ENCODE data around the gene TMBIM6.
"Not testable (repeated sequence)": the region's sequence is repeated elsewhere in the genome, so short reads cannot be mapped to it uniquely, and the experiment has no call there.

The TMBIM6 gene

DNA sequence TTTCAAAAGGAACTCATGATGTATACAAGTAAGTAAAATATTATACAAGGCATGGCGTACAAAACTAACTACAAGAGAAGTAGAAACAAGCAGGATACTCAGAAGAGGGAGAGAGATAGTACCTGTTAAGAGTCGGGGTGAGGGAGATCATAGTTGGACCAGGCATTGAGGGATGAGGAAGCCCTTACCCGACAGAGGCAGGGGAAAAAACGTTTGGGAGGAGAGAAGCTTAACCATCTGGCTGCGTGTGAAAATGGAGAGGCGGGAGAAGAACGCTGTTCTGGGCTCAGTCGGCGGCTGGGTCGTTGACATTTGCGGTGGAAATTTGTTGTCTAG is 33.6 kb upstream of the TMBIM6 start:
- Mint-ChIP-seq H3K4me3 (peak overlapping the region; percentile 72), H3K27ac (peak overlapping the region; percentile 69), H3K4me1 (ENCODE audit: low read depth) (peaks cover 35% of the 10 kb centered on the region), H3K9me3 (no peaks in the 10 kb centered on the region), H3K36me3 (ENCODE audit: low read depth) (peaks cover 2% of the 10 kb centered on the region), H3K27me3 (ENCODE audit: low read depth) (peaks cover 30% of the 10 kb centered on the region)
- no peak for DNase-seq (ENCODE audit: low spot score)

DNA sequence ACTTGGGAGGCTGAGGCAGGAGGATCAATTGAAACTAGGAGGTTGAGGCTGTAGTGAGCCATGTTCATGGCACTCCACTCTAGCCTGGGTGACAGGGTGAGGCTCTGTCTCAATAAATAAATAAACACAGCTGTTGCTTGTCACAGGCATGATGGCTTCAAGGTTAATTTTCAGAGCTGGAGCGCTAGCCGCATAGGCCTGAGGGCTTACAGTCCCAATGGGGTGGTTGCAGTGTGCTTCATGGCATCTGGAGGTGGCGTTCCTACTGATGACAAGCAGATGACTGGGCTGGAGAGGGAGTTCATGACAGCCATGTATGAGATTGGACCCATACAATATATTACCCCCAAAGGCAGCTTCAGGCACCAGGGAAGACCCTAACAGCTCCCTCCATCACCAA is 32.5 kb upstream of the TMBIM6 start:
- Mint-ChIP-seq H3K9me3 (no peaks in the 10 kb centered on the region), H3K27ac (no peak overlapping the region), H3K4me1 (ENCODE audit: low read depth) (peaks cover 25% of the 10 kb centered on the region), H3K36me3 (ENCODE audit: low read depth) (peaks cover 2% of the 10 kb centered on the region), H3K4me3 (no peak overlapping the region), H3K27me3 (ENCODE audit: low read depth) (peaks cover 31% of the 10 kb centered on the region)
- DNase-seq (ENCODE audit: low spot score), result no peak

DNA sequence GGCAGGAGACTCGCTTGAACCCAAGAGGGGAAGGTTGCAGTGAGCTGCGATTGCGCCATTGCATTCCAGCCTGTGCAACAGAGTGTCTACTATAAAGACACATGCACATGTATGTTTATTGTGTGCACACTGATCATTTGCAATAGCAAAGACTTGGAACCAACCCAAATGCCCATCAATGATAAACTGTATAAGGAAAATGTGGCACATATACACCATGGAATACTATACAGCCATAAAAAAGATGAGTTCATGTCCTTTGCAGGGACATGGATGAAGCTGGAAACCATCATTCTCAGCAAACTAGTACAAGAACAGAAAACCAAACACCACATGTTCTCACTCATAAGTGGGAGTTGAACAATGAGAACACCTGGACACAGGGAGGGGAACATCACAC is 27.4 kb upstream of the TMBIM6 start:
- DNase-seq (ENCODE audit: low spot score); H3K36me3 Mint-ChIP-seq (ENCODE audit: low read depth); H3K9me3 Mint-ChIP-seq; H3K27ac Mint-ChIP-seq; H3K4me3 Mint-ChIP-seq; H3K4me1 Mint-ChIP-seq (ENCODE audit: low read depth): not testable (repeated sequence)
- H3K27me3 Mint-ChIP-seq (ENCODE audit: low read depth), result peaks cover 34% of the 10 kb centered on the region

DNA sequence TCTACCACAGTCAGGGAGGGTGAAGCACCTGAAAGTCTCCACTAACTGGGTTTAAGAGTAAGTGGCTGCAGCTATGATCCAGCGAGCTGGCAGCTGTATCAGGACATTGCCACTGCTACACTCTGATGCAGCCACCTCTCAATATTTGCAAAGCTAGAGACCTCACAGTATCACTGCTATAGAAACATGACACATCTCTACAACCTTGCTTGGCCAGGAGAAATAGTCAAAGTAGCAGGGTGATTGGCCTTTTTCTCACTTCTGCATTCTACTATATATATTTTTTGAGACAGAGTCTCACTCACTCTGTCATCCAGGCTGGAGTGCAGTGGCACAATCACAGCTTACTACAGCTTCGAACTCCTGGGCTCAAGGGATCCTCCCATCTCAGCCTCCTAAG is 24.8 kb upstream of the TMBIM6 start:
- Mint-ChIP-seq H3K4me1 (ENCODE audit: low read depth) (no peaks in the 10 kb centered on the region), H3K27me3 (ENCODE audit: low read depth) (peaks cover 27% of the 10 kb centered on the region), H3K9me3 (no peaks in the 10 kb centered on the region), H3K4me3 (no peak overlapping the region), H3K27ac (no peak overlapping the region), H3K36me3 (ENCODE audit: low read depth) (no peaks in the 10 kb centered on the region)
- DNase-seq (ENCODE audit: low spot score), result no peak

DNA sequence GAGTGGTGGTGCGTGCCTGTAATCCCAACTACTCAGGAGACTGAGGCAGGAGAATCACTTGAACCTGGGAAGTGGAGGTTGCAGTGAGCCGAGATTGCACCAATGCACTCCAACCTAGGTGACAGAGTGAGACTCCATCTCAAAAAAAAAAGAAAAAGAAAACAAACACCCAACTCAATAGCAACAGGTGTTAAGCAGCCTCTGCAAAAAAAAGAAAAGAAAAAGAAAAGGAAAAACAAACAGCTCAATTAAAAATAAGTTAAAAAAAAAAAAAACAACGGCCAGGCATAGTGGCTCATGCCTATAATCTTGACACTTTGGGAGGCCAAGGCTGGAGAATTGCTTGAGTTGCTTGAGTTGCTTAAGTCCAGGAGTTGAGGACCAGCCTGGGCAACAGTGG is 23.6 kb upstream of the TMBIM6 start:
- not testable (repeated sequence) for H3K36me3 Mint-ChIP-seq (ENCODE audit: low read depth); H3K27ac Mint-ChIP-seq; H3K4me3 Mint-ChIP-seq; H3K4me1 Mint-ChIP-seq (ENCODE audit: low read depth); DNase-seq (ENCODE audit: low spot score); H3K9me3 Mint-ChIP-seq
- H3K27me3 Mint-ChIP-seq (ENCODE audit: low read depth), result peaks cover 22% of the 10 kb centered on the region

DNA sequence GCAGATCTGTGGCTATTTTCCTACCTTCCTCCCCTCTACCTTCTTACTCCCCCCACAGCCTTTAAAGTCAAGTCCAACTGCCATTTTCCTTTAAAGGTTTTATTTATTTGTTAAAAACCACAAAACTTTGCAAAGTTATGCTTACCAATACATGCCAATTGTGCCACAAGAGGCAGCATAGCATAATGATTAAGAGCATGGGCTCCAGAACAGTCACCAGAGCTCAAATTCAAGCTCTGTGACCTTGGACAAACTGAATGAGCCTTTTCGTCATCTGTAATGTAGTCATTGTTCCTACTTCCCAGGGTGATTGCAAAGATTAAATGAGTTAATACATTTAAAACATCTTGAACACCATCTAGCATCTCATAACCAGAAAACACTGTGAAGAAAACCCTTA is 21.1 kb upstream of the TMBIM6 start:
- Mint-ChIP-seq H3K36me3 (ENCODE audit: low read depth) (no peaks in the 10 kb centered on the region), H3K27ac (no peak overlapping the region), H3K4me3 (no peak overlapping the region), H3K9me3 (no peaks in the 10 kb centered on the region), H3K4me1 (ENCODE audit: low read depth) (no peaks in the 10 kb centered on the region), H3K27me3 (ENCODE audit: low read depth) (peaks cover 27% of the 10 kb centered on the region)
- no peak for DNase-seq (ENCODE audit: low spot score)

DNA sequence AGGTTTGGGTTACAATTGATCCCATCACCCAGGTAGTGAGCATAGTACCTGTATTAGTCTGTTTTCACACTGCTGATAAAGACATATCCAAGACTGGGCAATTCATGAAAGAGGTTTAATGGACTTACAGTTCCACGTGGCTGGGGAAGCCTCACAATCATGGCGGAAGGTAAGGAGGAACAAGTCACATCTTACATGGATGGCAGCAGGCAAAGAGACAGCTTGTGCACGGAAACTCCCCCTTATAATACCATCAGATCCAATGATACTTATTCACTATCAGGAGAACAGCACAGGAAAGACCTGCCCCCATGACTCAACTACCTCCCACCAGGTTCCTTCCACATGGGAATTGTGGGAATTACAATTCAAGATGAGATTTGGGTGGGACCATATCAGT is 20.0 kb upstream of the TMBIM6 start:
- H3K4me3 Mint-ChIP-seq, H3K9me3 Mint-ChIP-seq: not testable (repeated sequence)

DNA sequence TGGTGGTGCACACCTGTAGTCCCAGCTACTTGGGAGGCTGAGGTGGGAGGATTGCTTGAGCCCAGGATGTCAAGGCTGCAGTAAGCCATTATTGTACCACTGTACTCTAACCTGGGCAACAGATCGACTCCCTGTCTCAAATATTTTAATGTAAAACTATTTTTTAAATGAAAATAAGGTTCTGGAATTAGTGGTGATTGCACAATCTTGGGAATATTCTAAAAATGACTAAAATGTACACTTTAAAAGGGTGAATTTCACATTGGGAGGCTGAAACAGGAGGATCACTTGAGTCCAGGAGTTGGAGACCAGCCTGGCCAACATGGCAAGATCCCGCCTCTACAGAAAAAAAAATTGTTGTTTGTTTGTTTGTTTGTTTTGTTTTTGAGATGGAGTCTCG is 12.9 kb upstream of the TMBIM6 start:
- no peak for DNase-seq (ENCODE audit: low spot score)
- no peaks in the 10 kb centered on the region for H3K9me3 Mint-ChIP-seq
- H3K4me3 Mint-ChIP-seq, result no peak overlapping the region
- no peaks in the 10 kb centered on the region for H3K36me3 Mint-ChIP-seq (ENCODE audit: low read depth)
- no peak overlapping the region for H3K27ac Mint-ChIP-seq
- peaks cover 30% of the 10 kb centered on the region for H3K27me3 Mint-ChIP-seq (ENCODE audit: low read depth)
- H3K4me1 Mint-ChIP-seq (ENCODE audit: low read depth), result no peaks in the 10 kb centered on the region

More for the DNA sequence above, 20.0 kb upstream of the TMBIM6 start:
- H3K4me1 Mint-ChIP-seq (ENCODE audit: low read depth); H3K27ac Mint-ChIP-seq; DNase-seq (ENCODE audit: low spot score); H3K36me3 Mint-ChIP-seq (ENCODE audit: low read depth): not testable (repeated sequence)
- H3K27me3 Mint-ChIP-seq (ENCODE audit: low read depth), result peaks cover 32% of the 10 kb centered on the region

DNA sequence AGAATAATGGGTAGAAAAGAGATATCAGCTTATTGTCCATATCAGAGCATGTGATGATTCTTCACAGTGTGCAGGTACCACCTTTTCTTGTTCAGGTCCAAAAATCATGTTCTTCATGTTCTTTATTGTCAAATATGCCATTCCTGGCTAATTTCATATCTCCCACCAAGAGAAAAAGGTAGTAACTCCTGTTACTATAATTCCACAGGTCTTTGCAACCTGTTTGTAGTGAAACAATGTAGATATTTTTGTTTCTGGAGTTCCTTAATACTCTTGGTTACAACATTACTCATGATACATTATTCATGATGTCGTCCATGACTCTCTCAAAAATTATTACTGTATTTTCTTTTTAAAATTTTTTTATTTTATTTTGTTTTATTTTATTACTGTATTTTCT is 11.3 kb upstream of the TMBIM6 start:
- Mint-ChIP-seq H3K4me3 (no peak overlapping the region), H3K27ac (no peak overlapping the region), H3K36me3 (ENCODE audit: low read depth) (no peaks in the 10 kb centered on the region), H3K4me1 (ENCODE audit: low read depth) (peaks cover 3% of the 10 kb centered on the region), H3K27me3 (ENCODE audit: low read depth) (peaks cover 24% of the 10 kb centered on the region), H3K9me3 (no peaks in the 10 kb centered on the region)
- no peak for DNase-seq (ENCODE audit: low spot score)

DNA sequence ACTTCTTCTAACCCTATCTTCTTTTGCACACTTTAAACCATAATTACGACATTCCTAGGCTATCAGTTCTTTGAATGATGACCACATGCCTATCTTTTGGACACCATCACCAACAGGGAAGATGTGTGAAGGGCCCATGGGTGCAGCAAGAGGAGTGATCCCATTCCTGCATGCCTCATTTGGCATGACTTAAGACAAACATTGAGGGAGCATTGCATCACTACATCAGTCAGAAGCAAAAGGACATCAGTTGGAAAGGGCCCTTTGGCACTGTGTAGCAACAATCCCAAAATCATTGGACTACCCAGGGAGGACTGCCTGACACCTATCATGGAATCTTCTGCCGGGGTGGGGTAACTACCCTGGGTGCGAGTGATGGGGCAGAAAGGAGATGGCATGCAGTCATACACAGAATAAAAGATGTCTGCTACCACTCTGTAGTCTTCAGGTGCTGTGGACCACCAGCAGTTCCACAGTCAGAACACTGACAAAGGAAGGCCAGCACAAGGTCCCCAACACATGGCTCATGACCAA is 10.7 kb upstream of the TMBIM6 start:
- DNase-seq (ENCODE audit: low spot score), result no peak
- H3K36me3 Mint-ChIP-seq (ENCODE audit: low read depth), result no peaks in the 10 kb centered on the region
- H3K27ac Mint-ChIP-seq, result no peak overlapping the region
- peaks cover 20% of the 10 kb centered on the region for H3K27me3 Mint-ChIP-seq (ENCODE audit: low read depth)
- peaks cover 3% of the 10 kb centered on the region for H3K4me1 Mint-ChIP-seq (ENCODE audit: low read depth)
- H3K9me3 Mint-ChIP-seq, result no peaks in the 10 kb centered on the region
- H3K4me3 Mint-ChIP-seq, result no peak overlapping the region

DNA sequence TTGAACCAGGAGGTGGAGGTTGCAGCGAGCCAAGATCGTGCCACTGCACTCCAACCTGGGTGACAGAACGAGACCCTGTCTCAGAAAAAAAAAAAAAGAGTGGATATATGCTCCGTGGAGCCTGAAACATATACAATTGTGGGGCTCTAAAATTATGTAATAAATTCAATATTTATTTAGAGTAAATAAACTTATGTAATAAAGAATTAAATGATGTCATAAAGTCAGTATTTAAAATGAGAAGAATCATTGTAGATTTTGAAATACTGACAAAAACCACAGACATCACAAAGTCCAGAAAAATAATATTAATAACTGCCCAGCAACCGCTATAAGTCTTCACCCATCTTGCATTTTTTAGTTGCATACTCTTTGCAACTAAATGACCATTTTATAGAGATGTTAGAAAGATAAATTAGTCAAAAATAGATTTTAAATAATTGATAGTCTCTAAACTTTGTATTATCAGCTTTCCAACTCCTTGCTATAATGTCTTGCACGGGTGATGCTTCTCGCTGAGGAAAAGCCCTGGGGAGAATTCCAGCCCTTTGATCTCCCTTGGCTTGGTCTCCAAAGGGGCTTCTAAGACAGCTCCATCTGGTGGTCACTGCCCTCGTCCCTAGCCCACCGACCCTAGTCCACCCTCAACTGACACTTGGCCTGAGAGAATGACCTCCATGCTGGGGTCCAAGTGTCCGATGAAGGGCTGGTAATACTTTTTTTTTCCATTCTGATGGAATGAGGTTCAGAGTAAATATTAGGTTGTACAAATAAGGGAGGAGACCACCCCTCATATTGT is 7.9 kb upstream of the TMBIM6 start:
- peaks cover 10% of the 10 kb centered on the region for H3K27me3 Mint-ChIP-seq (ENCODE audit: low read depth)
- H3K4me3 Mint-ChIP-seq, result no peak overlapping the region
- no peaks in the 10 kb centered on the region for H3K36me3 Mint-ChIP-seq (ENCODE audit: low read depth)
- no peak for DNase-seq (ENCODE audit: low spot score)
- H3K27ac Mint-ChIP-seq, result no peak overlapping the region
- peaks cover 3% of the 10 kb centered on the region for H3K4me1 Mint-ChIP-seq (ENCODE audit: low read depth)
- no peaks in the 10 kb centered on the region for H3K9me3 Mint-ChIP-seq

DNA sequence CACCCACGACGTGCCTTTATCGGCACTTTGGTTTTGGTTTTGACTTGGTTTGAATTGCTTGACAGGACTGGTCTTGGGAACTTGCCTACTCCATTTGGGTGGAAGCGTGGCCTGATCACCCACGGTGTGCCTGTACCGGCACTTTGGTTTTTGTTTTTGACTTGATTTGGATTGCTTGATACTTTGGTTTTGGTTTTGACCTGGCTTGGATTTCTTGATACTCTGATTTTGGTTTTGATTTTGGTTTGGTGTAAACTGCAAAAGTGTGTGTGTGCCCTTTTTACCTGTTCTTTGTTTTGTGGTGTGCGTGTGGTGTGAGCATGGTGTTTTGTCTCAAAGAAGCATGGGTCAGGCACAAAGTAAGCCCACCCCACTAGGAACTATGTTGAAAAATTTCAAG is 6.5 kb upstream of the TMBIM6 start:
- peaks cover 10% of the 10 kb centered on the region for H3K27me3 Mint-ChIP-seq (ENCODE audit: low read depth)
- not testable (repeated sequence) for H3K4me3 Mint-ChIP-seq; H3K4me1 Mint-ChIP-seq (ENCODE audit: low read depth); H3K36me3 Mint-ChIP-seq (ENCODE audit: low read depth); H3K27ac Mint-ChIP-seq; H3K9me3 Mint-ChIP-seq; DNase-seq (ENCODE audit: low spot score)

DNA sequence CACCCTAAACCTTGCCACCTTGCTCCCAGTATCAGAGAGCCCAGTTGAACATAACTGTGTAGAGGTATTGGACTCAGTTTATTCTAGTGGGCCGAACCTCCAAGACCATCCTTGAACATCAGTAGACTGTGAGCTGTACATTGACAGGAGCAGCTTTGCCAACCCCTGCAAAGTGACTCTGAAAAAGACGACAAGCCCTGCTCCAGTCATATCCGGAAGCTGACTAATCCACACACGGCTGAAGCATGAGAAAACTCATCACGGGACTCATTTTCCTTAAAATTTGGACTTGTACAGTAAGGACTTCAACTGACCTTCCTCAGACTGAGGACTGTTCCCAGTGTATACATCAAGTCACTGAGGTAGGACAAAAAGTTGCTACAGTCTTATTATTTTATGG is 2.6 kb upstream of the TMBIM6 start:
- Mint-ChIP-seq H3K4me1 (ENCODE audit: low read depth) (peaks cover 17% of the 10 kb centered on the region), H3K36me3 (ENCODE audit: low read depth) (peaks cover 14% of the 10 kb centered on the region)
- H3K9me3 Mint-ChIP-seq; H3K27ac Mint-ChIP-seq; H3K27me3 Mint-ChIP-seq (ENCODE audit: low read depth); H3K4me3 Mint-ChIP-seq; DNase-seq (ENCODE audit: low spot score): not testable (repeated sequence)

DNA sequence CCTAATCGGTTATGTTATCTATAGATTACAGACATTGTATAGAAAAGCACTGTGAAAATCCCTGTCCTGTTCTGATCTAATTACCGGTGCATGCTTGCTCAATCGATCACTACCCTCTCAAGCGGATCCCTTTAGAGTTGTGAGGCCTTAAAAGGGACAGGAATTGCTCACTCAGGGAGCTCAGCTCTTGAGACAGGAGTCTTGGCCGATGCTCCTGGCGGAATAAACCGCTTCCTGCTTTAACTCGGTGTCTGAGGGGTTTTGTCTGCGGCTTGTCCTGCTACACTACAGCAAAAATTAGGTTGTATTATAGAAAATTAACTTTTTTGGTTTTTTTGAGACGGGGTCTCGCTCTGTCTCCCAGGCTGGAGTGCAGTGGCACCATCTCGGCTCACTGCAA is 1.1 kb upstream of the TMBIM6 start:
- not testable (repeated sequence) for H3K9me3 Mint-ChIP-seq
- peaks cover 27% of the 10 kb centered on the region for H3K36me3 Mint-ChIP-seq (ENCODE audit: low read depth)

More for the DNA sequence above, 1.1 kb upstream of the TMBIM6 start:
- DNase-seq (ENCODE audit: low spot score); H3K27ac Mint-ChIP-seq; H3K27me3 Mint-ChIP-seq (ENCODE audit: low read depth); H3K4me3 Mint-ChIP-seq: not testable (repeated sequence)
- peaks cover 28% of the 10 kb centered on the region for H3K4me1 Mint-ChIP-seq (ENCODE audit: low read depth)
